ENCODE data around the gene TRIP6.

TRIP6 gene

DNA sequence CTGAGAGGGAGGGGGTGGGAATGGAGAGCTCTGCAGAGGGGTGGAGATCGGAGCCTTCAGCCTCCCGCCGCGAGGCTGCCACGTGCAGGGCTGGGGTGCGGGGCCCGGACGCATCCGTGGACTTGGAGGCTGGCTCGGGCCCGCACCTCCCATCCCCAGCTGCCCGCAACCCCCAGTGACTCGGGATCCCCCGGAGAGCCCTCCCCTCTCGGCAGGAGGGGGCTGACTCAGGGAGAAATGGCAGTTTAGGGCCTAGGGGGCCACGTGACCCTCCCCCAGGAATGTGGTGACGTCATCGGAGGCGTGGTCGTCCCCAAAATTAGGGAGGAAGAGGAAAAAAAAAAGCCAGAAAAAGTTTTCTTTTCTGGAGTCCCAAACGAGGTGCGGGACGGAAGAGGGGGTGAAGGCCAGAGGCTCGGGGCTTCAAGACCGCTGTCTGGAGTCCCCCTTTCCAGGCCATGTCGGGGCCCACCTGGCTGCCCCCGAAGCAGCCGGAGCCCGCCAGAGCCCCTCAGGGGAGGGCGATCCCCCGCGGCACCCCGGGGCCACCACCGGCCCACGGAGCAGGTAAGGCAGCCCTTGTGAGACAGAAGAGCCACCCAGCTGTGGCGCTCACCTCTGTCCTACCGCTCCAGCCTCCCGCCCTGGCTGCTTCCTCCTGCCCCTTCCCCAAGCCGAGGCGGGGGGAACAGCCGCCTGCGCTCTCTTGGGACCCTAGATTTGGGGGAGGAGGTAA, at the start of gene TRIP6:
TSS of gene TRIP6 (plus strand) at position 348 of the 736 bp plus-strand sequence. CDS start at position 459, 111 bp downstream.
- DNase-seq (ENCODE audit: low spot score) = peak; percentile 82

- no peak for DNase-seq (ENCODE audit: low spot score)
These were observed 48.8 kb upstream of the TRIP6 start for GRCh38 chr7:100818366-100818765.

GRCh38 chr7:100818825-100819224, 48.4 kb upstream of the TRIP6 start:
- no peak for DNase-seq (ENCODE audit: low spot score)

DNA sequence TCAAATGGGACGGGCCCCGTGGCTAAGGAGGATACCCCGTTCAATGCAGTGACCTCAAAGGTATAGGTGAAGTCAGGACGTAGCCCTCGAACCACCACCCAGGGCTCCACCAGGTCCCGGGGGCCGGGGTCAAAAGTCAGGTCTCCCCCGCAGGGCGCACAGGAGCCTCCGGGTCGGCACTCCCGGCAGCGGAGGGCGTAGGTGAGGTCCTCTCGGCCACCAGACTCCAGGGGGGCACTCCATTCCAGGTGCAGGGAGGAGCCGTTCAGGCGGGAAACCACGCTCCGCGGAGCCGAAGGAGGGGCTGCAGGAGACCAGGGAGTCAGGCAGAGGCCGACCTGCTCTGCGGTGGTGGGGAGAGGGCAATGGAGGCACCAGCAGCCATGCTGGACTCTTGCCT, 47.6 kb upstream of the TRIP6 start:
- no peak for DNase-seq (ENCODE audit: low spot score)

DNA sequence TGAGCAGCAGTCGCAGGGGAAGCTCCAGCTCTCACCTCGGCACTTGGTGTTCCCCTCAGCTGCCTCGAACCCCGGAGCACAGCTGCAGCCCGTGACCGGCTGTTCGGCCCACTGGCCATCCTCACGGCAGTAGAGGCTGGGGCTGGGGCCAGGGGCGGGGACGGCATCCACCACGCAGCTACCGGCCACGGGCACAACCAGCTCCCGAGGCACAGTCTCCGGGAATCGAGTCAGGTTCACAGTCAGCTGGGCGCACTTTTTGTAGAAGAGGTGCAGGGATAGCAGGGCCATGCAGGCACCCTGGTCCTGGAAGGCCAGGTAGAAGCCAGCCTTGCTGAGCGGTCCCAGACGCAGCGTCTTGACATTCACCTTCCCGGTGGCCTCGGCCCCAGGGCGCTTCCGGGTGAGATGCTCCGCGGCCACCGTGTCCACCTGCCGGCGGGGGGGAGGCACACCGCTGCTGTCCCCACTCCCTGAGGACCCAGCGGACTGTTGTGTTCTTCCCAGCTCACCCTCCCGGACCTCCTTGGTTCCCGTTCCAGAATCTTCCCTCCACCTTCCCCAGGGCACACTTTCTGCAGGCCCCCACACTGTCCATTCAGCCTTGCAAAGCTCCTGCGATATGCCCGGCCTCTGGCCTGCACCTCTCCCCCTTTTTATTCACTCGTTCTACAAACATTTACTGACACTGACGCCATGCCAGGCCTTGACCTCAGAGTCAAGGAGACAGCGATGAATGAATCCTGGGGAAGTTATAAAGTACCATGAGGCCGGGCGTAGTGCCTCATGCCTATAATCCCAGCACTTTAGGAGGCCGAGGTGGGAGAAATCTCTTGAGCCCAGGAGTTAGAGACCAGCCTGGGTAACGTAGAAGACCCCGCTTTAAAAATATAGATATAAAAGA, 44.7 kb upstream of the TRIP6 start:
- no peak for DNase-seq (ENCODE audit: low spot score)

DNA sequence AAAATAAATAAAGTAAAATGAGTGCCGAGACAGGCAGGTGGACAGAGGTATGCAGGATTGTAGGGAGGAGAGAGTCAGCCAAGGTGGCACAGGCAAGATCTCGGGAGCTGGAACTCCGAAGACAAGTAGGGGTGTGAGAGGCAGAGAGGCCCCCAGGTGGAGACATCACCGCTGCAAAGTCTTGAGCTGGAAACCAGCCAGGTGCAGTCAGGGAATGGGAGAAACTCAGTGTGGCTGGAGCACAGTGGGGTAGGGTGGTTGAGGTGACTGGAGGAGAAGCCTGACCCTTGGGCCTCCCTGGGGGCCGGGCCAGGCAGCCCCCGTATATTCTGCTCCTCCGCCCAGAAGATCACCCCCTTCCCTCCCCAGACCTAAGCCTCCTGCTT, 44.1 kb upstream of the TRIP6 start:
- DNase-seq (ENCODE audit: low spot score) = no peak

DNA sequence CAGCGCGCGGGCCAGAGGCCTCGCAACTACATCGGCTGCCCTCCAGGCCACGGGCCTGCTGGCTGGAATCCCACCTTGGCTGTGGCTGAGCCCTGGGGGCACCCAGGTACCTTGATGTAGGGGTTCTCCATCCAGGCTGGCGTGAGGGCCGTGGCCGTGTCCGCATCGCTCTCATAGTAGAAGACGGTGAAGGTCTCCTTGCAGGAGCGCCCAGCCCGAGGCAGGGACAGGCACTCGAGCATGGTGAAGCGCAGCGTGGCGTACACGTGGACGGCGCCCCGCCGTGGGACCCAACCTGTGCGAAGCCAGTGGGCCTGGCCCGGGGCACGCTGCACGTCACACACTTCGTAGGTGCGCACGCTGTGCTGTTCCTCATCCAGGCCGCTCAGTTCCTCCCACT, 43.7 kb upstream of the TRIP6 start:
- no peak for DNase-seq (ENCODE audit: low spot score)

GRCh38 chr7:100824499-100825214, 42.5 kb upstream of the TRIP6 start:
- no peak for DNase-seq (ENCODE audit: low spot score)

GRCh38 chr7:100825215-100825671, 41.9 kb upstream of the TRIP6 start:
- DNase-seq (ENCODE audit: low spot score) = no peak

GRCh38 chr7:100825751-100826513, 41.3 kb upstream of the TRIP6 start:
- DNase-seq (ENCODE audit: low spot score) = peak; percentile 85

DNA sequence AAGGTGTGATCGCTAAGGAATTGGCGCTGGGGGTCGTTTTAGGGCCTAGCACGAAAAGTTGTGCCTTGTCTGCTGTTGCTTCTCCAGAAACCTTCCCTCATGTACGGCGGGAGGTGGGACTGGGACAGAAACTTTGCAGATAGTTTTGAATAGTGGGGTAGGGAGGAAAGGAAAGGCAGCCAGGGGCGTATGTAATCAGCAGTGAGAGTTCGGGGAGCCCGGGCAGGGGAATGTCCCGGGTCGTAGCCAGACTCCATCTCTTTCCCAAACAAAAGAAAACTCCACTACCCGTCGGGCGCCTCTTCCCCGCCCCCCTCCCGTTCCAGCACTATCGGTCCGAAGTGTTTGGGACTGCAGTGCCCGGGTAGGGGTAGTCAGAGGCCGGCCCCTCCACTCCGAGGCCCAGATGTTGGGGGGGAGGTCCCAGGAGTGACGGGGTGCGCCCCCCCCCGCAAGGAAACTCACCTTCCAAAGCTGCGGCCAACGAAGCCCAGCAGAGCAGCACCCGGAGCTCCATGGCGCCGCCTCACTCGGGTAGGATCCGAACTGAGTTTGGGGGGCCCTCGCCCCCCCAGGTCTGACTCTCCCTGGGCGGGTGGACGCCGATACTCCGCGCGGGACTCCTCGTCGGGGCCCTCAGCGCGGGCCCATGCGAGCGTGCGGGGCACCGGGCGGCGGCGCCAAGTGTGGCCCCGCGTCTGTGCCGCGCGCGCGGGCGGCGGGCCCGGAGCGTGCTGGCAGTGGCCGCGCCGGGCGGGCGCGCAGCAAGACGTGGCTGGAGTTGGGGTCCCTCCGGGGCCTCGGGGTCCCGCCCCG, 40.5 kb upstream of the TRIP6 start:
- peak; percentile 44 for DNase-seq (ENCODE audit: low spot score)

DNA sequence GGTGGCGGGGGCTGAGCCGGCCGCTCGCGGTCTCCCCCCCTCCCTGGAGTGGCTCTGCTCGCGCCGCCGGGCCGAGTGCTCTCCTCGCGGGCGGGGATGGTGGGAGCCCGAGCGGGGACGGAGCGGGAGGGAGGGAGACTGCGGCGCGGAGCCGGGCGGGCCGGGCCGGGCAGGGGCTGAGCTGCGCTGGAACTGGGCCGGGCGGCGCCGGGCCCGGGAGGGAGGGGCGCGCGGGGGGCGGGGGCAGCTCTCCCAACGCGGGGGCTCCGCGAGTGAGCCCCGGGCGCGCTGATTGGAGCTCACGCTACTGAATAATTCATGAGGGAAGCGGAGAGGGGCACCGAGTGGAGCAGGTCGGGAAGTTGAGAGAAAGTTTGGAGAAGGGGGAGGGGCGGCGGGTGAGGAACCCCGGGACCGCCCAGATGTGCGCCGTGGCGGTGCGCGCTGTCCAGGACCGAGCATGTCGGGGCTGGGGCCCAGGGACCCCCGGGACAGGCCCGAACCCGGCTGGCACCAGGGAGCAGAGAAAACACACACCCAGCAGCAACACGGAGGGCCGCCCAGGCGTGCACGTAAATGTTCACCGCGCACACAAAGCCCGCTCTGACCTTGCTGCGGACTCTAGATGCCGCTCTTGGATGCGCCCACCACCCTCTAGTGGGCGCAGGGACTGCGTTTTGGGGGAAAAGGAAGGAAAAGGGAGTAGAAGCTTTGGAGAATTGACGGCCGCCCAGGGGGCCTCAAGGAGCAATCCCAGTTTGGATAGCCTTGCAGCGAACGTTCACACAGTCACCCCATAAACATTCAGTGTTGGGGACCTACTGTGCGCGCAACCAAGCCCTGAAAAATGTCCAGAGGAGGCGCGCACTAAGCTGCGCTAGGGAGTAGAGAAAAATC, 39.6 kb upstream of the TRIP6 start, which contains the start of gene EPHB4:
TSS of gene EPHB4 (minus strand) at position 194 of the 897 bp plus-strand sequence. CDS start 493 bp downstream, outside the sequence.
- DNase-seq (ENCODE audit: low spot score) = peak; percentile 81

DNA sequence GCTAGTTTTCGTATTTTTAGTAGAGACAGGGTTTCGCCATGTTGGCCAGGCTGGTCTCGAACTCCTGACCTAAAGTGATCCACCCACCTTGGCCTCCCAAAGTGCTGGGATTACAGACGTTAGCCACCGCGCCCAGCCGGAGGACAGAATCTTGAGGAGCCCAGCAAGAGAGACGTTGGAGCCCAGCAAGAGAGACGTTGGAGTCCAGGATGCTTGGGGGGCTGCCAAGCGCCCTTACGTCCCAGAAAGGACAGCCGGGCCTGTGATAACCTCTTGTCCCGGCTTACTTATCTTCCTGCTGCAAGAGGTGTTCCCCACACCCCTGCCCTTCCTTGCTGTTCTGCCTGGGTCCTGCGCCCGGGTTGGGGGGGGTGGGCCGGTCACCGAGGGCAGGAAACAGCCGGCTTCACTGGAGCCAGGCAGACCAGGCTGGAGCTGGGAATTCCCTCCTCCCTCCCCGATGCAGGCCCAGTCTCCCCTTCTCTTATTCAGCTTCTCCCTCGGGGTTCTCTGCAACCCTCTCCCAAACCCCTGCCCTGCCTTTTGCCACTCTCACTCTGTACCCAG, 38.0 kb upstream of the TRIP6 start:
- no peak for DNase-seq (ENCODE audit: low spot score)

DNA sequence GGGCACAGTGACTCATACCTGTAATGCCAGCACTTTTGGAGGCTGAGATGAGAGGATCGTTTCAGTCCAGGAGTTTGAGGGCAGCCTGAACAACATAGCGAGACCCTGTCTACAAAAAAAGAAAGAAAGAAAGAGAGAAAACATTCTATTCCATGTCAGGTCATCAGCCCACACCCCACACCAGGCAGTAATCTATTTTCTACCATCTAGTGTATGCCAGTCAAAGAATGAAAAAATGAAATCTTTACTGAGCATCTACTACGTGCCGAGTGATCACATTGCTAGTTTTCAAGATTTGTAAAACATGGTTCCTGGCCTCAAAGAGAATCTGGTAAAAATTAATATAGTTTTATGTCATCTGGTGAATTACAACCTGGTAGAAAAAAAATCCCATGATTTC, 36.8 kb upstream of the TRIP6 start:
- no peak for DNase-seq (ENCODE audit: low spot score)

DNA sequence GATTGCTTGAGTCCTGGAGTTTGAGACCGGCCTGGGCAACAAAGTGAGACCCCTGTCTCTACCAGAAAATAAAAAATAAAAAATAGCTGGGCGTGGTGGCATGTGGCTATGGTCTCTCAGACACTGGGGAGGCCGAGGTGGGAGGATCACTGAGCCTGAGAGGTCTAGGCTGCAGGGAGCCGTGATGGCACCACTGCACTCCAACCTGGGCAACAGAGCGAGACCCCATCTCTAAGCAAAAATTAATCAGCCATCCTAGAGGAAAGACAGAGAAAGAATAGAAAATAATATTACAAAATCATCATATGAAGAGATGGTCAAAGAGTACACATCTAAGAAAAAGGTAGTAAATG, 34.9 kb upstream of the TRIP6 start:
- DNase-seq (ENCODE audit: low spot score) = no peak

DNA sequence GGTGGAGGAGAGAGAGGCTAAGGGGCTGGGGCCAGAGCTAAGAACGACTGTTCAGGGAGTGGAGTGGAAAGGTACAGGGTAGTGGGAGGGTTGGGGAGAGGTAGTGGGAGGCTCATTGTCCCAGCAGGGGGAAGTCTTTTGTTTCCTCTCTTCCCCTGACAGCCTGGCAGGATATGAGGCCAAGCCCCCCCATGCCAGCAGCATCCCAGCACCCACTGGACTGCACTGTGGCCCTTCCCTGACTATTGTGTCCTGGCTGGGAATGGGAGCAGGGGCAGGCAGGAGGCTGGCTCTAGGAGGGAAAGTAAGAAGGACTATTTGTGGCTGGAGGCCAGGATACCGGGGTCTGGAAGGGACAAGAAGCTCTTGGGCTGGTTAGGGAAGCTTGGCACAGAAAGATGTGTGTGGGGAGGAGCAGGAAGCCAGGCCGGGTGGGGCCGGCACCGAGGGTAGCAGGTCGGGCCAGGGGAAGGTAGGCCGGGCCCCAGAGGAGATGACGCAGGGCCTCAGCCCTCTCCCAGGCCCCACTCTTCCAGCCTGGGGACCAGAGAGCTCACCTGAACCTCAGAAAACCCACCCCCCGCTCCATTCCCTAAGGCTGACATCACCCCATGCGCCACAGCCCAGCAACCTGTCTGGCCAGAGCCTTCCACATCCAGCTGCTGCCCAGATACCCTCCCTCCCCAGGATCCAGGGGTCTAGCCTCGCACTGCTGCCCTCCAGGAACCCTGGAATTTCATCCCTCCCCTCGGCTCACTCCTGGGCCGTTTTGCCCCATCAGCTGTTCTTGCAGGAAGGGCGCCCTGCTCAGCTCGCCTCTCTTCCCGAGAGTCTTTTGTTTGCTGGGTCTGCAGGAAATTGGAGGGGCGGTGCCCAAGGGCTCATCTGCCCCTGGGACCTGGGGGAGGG, 31.0 kb upstream of the TRIP6 start:
- DNase-seq (ENCODE audit: low spot score) = no peak

- no peak for DNase-seq (ENCODE audit: low spot score)
These were observed 30.4 kb upstream of the TRIP6 start for GRCh38 chr7:100836812-100837098.

GRCh38 chr7:100837099-100837836, 29.9 kb upstream of the TRIP6 start:
- peak; percentile 93 for DNase-seq (ENCODE audit: low spot score)

Data from SW480 (cell line).